ENCODE measurements around the gene ESPNL.

The ESPNL gene

GRCh38 chr2:238122287-238123217, 22.4 kb downstream of the ESPNL start:
- DNase-seq = no peak
- Mint-ChIP-seq H3K4me1 (ENCODE audit: low read depth) (no peaks in the 10 kb centered on the region), H3K27me3 (peaks cover 5% of the 10 kb centered on the region), H3K36me3 (ENCODE audit: low read depth) (no peaks in the 10 kb centered on the region), H3K9me3 (no peaks in the 10 kb centered on the region), H3K4me3 (no peak overlapping the region), H3K27ac (no peak overlapping the region)

GRCh38 chr2:238123218-238123971, 23.3 kb downstream of the ESPNL start:
- Mint-ChIP-seq H3K9me3 (no peaks in the 10 kb centered on the region), H3K4me1 (ENCODE audit: low read depth) (no peaks in the 10 kb centered on the region), H3K27me3 (peaks cover 2% of the 10 kb centered on the region), H3K36me3 (ENCODE audit: low read depth) (no peaks in the 10 kb centered on the region), H3K4me3 (no peak overlapping the region), H3K27ac (no peak overlapping the region)
- no peak for DNase-seq

DNA sequence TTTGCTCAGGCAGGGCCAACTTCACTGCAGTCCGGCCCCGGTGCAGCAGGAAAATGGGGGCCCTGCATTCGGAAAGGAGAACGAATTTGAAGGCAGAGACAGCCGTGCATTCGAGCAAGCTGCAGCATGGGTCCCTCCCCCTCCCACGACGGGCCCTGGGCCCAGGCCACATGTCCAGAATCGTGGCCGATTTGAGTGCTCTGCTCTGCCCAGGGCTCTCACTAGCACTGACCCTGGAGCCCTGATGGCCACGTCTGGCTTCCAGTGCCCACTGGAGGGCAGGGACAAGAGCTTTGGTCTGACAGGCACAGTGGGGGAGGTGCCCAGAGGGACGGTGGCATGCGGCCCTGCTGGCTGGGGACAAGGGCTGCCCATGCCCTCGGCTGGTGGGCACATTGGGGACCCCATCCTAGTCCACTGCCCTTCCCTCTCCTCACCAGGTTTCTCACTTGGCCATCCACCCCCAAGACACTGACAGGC, 23.9 kb downstream of the ESPNL start:
- H3K27me3 Mint-ChIP-seq = peaks cover 2% of the 10 kb centered on the region
- no peak overlapping the region for H3K4me3 Mint-ChIP-seq
- DNase-seq = no peak
- no peaks in the 10 kb centered on the region for H3K4me1 Mint-ChIP-seq (ENCODE audit: low read depth)
- H3K9me3 Mint-ChIP-seq = no peaks in the 10 kb centered on the region
- H3K27ac Mint-ChIP-seq = no peak overlapping the region
- no peaks in the 10 kb centered on the region for H3K36me3 Mint-ChIP-seq (ENCODE audit: low read depth)

DNA sequence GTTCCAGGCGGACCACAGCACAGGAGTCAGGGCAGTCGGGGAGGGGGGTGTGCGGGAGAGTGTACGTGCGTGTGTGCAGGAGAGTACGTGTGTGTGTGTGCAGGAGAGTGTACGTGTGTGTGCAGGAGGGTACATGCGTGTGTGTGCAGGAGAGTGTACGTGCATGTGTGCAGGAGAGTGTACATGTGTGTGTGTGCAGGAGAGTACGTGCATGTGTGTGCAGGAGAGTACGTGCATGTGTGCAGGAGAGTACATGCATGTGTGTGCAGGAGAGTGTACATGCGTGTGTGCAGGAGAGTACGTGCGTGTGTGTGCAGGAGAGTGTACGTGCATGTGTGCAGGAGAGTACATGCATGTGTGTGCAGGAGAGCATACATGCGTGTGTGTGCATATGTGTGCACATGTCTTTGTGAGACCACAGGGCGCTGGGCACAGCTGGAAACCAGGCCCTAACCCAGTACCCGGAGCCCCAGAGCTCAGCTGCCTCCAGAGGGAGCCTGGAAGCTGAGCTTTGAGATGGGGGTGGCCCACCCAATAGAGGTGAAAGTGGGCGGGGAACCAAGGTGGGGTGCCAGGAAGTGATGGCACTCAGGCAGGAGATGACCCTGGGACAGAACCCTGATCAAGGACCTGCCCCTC, 24.5 kb downstream of the ESPNL start:
- H3K4me3 Mint-ChIP-seq = no peak overlapping the region
- H3K27ac Mint-ChIP-seq = no peak overlapping the region
- DNase-seq = no peak

GRCh38 chr2:238125127-238125885, 25.2 kb downstream of the ESPNL start:
- DNase-seq = no peak
- Mint-ChIP-seq H3K27ac (no peak overlapping the region), H3K27me3 (no peaks in the 10 kb centered on the region), H3K9me3 (no peaks in the 10 kb centered on the region), H3K4me1 (ENCODE audit: low read depth) (no peaks in the 10 kb centered on the region), H3K36me3 (ENCODE audit: low read depth) (no peaks in the 10 kb centered on the region), H3K4me3 (no peak overlapping the region)

More for the DNA sequence above, 24.5 kb downstream of the ESPNL start:
- no peaks in the 10 kb centered on the region for H3K4me1 Mint-ChIP-seq (ENCODE audit: low read depth)
- no peaks in the 10 kb centered on the region for H3K9me3 Mint-ChIP-seq
- no peaks in the 10 kb centered on the region for H3K36me3 Mint-ChIP-seq (ENCODE audit: low read depth)
- peaks cover 2% of the 10 kb centered on the region for H3K27me3 Mint-ChIP-seq

GRCh38 chr2:238126338-238126737, 26.2 kb downstream of the ESPNL start:
- no peaks in the 10 kb centered on the region for H3K36me3 Mint-ChIP-seq (ENCODE audit: low read depth)
- no peak overlapping the region for H3K4me3 Mint-ChIP-seq
- H3K27ac Mint-ChIP-seq = no peak overlapping the region
- no peak for DNase-seq
- no peaks in the 10 kb centered on the region for H3K27me3 Mint-ChIP-seq
- no peaks in the 10 kb centered on the region for H3K9me3 Mint-ChIP-seq
- H3K4me1 Mint-ChIP-seq (ENCODE audit: low read depth) = no peaks in the 10 kb centered on the region

GRCh38 chr2:238126775-238127164, 26.6 kb downstream of the ESPNL start:
- H3K36me3 Mint-ChIP-seq (ENCODE audit: low read depth) = no peaks in the 10 kb centered on the region
- no peak for DNase-seq
- no peaks in the 10 kb centered on the region for H3K27me3 Mint-ChIP-seq
- no peaks in the 10 kb centered on the region for H3K4me1 Mint-ChIP-seq (ENCODE audit: low read depth)
- H3K9me3 Mint-ChIP-seq = no peaks in the 10 kb centered on the region
- H3K4me3 Mint-ChIP-seq = no peak overlapping the region
- H3K27ac Mint-ChIP-seq = no peak overlapping the region

GRCh38 chr2:238127165-238128060, 27.3 kb downstream of the ESPNL start:
- H3K4me1 Mint-ChIP-seq (ENCODE audit: low read depth) = no peaks in the 10 kb centered on the region
- no peaks in the 10 kb centered on the region for H3K9me3 Mint-ChIP-seq
- DNase-seq = no peak
- H3K27ac Mint-ChIP-seq = no peak overlapping the region
- no peaks in the 10 kb centered on the region for H3K36me3 Mint-ChIP-seq (ENCODE audit: low read depth)
- no peaks in the 10 kb centered on the region for H3K27me3 Mint-ChIP-seq
- H3K4me3 Mint-ChIP-seq = no peak overlapping the region

DNA sequence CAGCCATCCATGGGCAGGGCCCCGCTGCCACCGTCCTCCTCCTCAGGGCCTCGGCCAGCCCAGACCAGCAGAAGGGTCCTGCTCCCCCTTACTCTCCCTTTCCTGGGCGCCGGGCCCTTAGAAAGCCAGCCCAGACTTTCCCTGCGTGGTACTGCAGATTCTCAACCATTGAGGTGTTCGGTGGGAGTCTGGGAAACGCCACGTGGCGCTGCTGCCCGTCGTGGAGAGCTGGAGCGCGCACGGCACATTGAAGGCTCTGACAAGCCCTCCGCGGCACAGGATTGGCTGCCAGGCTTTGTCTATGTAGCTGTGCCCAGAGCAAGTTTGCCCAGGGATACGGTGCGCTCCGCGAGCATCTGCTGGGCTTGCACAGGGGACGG, 27.9 kb downstream of the ESPNL start:
- Mint-ChIP-seq H3K36me3 (ENCODE audit: low read depth) (no peaks in the 10 kb centered on the region), H3K4me1 (ENCODE audit: low read depth) (no peaks in the 10 kb centered on the region), H3K9me3 (no peaks in the 10 kb centered on the region), H3K27me3 (no peaks in the 10 kb centered on the region), H3K27ac (no peak overlapping the region), H3K4me3 (no peak overlapping the region)
- DNase-seq = no peak

- Mint-ChIP-seq H3K4me3 (no peak overlapping the region), H3K9me3 (no peaks in the 10 kb centered on the region), H3K27me3 (no peaks in the 10 kb centered on the region), H3K4me1 (ENCODE audit: low read depth) (no peaks in the 10 kb centered on the region), H3K36me3 (ENCODE audit: low read depth) (no peaks in the 10 kb centered on the region), H3K27ac (no peak overlapping the region)
- no peak for DNase-seq
Observed at GRCh38 chr2:238128534-238129001, 28.4 kb downstream of the ESPNL start.

DNA sequence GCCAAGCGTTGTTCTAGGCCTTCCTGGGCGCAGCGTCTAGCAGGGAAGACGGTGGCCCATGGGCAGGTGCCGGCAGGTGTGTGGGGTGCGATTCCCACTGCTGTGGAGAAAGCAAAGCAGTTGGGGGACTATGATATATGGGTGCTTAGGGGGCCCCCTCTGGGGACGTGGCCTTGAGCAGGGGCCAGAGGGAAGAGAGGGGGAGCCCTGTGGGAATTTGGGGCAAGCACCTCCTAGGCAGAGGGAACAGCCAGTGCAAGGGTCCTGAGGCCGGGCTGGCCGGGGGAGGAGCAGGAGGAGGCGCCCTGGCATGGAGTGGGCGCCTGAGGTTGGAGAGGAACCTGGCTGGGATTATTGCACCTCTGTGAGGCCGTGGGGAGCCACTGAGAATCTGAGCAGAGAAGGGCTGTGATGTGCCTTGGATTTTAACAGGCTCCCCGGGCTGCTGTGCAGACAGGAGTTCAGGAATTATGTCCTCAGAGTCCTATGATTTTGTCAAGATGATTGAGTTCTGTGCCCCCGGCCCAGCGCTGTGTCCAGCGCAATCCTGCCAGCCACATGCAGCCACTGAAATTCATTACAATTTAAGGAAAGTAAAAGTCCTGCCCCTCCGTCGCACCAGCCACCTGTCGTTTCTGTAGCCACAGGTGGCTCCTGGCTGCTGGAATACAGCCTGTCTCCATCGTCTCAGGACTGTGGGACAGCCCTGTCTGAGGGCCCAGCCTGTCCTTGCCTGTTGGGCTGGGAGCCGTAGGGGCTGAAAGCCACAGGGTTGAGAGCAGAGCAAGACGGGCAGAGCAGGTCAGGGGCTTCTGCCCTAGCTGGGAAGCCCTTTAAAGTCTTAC, 29.2 kb downstream of the ESPNL start:
- Mint-ChIP-seq H3K4me1 (ENCODE audit: low read depth) (no peaks in the 10 kb centered on the region), H3K36me3 (ENCODE audit: low read depth) (no peaks in the 10 kb centered on the region), H3K27me3 (no peaks in the 10 kb centered on the region), H3K27ac (no peak overlapping the region), H3K9me3 (no peaks in the 10 kb centered on the region), H3K4me3 (no peak overlapping the region)
- no peak for DNase-seq

DNA sequence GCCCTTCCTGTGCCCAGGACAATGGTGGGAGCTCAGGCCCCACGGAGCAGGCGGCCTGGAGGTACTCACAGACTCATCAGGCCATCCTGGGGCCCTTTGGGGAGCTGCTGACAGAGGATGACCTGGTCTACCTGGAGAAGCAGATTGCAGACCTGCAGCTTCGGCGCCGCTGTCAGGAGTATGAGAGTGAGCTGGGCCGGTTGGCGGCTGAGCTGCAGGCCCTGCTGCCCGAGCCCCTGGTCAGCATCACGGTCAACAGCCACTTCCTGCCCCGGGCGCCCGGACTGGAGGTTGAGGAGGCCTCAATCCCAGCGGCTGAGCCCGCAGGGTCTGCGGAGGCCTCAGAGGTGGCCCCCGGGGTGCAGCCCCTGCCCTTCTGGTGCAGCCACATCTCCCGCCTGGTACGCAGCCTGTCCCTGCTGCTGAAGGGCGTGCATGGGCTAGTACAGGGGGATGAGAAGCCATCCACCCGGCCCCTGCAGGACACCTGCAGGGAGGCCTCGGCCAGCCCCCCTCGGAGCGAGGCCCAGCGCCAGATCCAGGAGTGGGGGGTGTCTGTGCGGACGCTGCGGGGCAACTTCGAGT, 30.1 kb downstream of the ESPNL start:
- Mint-ChIP-seq H3K4me1 (ENCODE audit: low read depth) (no peaks in the 10 kb centered on the region), H3K27me3 (no peaks in the 10 kb centered on the region), H3K4me3 (no peak overlapping the region), H3K9me3 (no peaks in the 10 kb centered on the region), H3K27ac (no peak overlapping the region), H3K36me3 (ENCODE audit: low read depth) (no peaks in the 10 kb centered on the region)
- DNase-seq = no peak
